Esophagus muscularis mucosa (tissue), 4 donors: Measurements from ENCODE around the gene LEUTX. TPM values are rescaled to one million over a fixed set of nuclear protein-coding genes. Genes with fewer than 3 reads are reported as not detected.
"Not testable (repeated sequence)": the region's sequence is repeated elsewhere in the genome, so short reads cannot be mapped to it uniquely, and the experiment has no call there.

Experiments
- DNase-seq: peaks from one replicate; pipeline ENCODE4 v3.0.0-alpha.2; 2017; ENCODE audit errors: extremely low spot score
- H3K27ac ChIP-seq, 4 donors: fragments of 200-600 bp; sonication (generic); replicated peaks in 1 of 4; 1 replicate in 3 of 4; 2 replicates in 1 of 4; pipeline ENCODE4 v1.5.1; 2016 to 2019; ENCODE audit warnings: mild to moderate bottlenecking in 1 of 4
- H3K27me3 ChIP-seq, 4 donors: fragments of 200-600 bp; sonication (generic); one replicate each; pipeline versions ENCODE4 v1.5.1 to v1.6.0; 2016 to 2019
- H3K36me3 ChIP-seq, 4 donors: fragments of 200-600 bp; sonication (generic); one replicate each; pipeline ENCODE4 v1.5.1; 2016 to 2019
- H3K4me1 ChIP-seq, 4 donors: fragments of 200-600 bp; sonication (generic); one replicate each; pipeline ENCODE4 v1.5.1; 2016 to 2019
- H3K4me3 ChIP-seq, 4 donors: fragments of 200-600 bp; sonication (generic); 1 replicate in 2 of 4; 2 replicates in 2 of 4; pipeline ENCODE4 v1.5.1; 2016 to 2019; ENCODE audit warnings: mild to moderate bottlenecking in 4 of 4, moderate library complexity in 1 of 4
- H3K9me3 ChIP-seq, 4 donors: fragments of 200-600 bp; sonication (generic); 1 replicate in 3 of 4; 2 replicates in 1 of 4; pipeline ENCODE4 v1.5.1; 2016 to 2019
- EP300 ChIP-seq: sonication (generic); formaldehyde crosslinking; IDR thresholded peaks from one replicate; pipeline ENCODE4 v1.6.1; 2017; ENCODE audit warnings: antibody characterized with exemption
- POLR2A ChIP-seq: fragments of 450-650 bp; IDR thresholded peaks from one replicate; pipeline ENCODE4 v1.6.1; 2017; ENCODE audit warnings: antibody characterized with exemption, moderate library complexity, mild to moderate bottlenecking, low read depth
- POLR2AphosphoS5 ChIP-seq, 2 donors: sonication (generic); formaldehyde crosslinking; IDR thresholded peaks; one replicate each; pipeline ENCODE4 v1.6.1; 2017; ENCODE audit warnings: antibody characterized with exemption in 2 of 2
- WGBS: methylation state at CpG from one replicate; pipeline ENCODE4 v1.1.5; 2018; 5-methylcytosine and 5-hydroxymethylcytosine counted together
- intact Hi-C: fragments of 100-400 bp; cut with DNase I; formaldehyde crosslinking; loops from one replicate; pipeline ENCODE4 v1.15.1; 2023
- total RNA-seq, 4 donors: library from RNA; depleted of rRNA; stranded (reverse); fragments of >200 nt; gene quantifications; one replicate each; pipeline versions ENCODE4 v1.1.0 to v1.2.1, GENCODE V29; 2016
- TF ChIP-seq, protein P1 (sequence below), 3 experiments: fragments of 200-600 bp in 2 of 3; fragments of 450-650 bp in 1 of 3; sonication (generic) in 2 of 3; IDR thresholded peaks; one replicate each; pipeline ENCODE4 v1.5.1; 2017 to 2019; ENCODE audit warnings: antibody characterized with exemption in 3 of 3, mild to moderate bottlenecking in 2 of 3, moderate library complexity in 1 of 3

The LEUTX gene
- total RNA-seq, 4 donors from 2014 or later = not detected

DNA sequence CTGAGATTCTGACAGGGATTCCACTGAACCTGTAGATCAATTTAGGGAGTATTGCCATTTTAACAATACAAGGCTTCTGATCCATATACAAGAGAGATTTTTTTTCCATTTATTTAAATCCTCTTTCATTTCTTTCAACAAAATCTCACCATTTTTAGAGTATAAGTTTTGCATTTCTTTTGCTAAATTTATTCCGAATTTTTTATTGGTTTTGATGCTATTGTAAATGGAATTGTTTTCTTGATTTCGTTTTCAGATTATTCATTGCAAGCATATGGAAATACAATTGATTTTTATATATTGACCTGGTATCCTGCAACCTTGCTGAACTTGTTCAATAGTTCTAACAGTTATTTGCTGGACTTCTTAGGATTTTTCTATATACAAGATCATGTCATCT is 18.4 kb downstream of the LEUTX start:
- H3K27ac ChIP-seq = no peak overlapping the region
- no peaks in the 10 kb centered on the region for H3K9me3 ChIP-seq
- peaks cover 0 to 5% (median 0%) of the 10 kb centered on the region in 4 donors for H3K27me3 ChIP-seq
- H3K36me3 ChIP-seq = no peaks in the 10 kb centered on the region
- intact Hi-C loops = loop anchor here (5.0 kb wide), 1 partner anchor 425 kb away; no protein-coding TSS in a partner anchor
- no peak overlapping the region for H3K4me3 ChIP-seq
- TF ChIP-seq, protein P1, sequence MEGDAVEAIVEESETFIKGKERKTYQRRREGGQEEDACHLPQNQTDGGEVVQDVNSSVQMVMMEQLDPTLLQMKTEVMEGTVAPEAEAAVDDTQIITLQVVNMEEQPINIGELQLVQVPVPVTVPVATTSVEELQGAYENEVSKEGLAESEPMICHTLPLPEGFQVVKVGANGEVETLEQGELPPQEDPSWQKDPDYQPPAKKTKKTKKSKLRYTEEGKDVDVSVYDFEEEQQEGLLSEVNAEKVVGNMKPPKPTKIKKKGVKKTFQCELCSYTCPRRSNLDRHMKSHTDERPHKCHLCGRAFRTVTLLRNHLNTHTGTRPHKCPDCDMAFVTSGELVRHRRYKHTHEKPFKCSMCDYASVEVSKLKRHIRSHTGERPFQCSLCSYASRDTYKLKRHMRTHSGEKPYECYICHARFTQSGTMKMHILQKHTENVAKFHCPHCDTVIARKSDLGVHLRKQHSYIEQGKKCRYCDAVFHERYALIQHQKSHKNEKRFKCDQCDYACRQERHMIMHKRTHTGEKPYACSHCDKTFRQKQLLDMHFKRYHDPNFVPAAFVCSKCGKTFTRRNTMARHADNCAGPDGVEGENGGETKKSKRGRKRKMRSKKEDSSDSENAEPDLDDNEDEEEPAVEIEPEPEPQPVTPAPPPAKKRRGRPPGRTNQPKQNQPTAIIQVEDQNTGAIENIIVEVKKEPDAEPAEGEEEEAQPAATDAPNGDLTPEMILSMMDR (IDR thresholded peaks at IDR 0.05) = no peak
- TF ChIP-seq POLR2A (no peak), POLR2AphosphoS5 (IDR thresholded peaks at IDR 0.05) (no peak), EP300 (no peak)
- 59% methylated on average over 2 of the region's 2 CpGs for WGBS
- DNase-seq = no peak
- peaks cover 0 to 6% (median 3%) of the 10 kb centered on the region in 4 donors for H3K4me1 ChIP-seq

DNA sequence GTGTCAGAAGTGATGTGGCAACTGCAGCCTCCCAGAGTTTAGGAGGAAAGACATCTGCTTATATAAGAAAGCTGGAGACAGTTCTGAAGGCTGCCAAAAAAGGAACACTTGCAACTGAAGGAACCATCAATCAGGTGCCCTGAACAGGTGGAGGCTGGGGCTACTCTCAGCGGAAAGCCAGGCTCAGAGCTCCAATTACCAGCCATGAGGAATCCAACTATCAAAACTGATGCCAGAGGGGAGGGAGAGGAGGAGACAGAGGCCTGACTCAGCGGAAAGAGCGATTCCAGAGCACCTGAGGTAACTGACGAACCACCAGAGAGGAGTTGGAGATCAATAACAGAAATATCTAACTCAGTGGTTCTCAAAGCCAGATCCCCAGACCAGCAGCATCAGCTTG is 24.3 kb downstream of the LEUTX start:
- no peak for DNase-seq
- no peaks in the 10 kb centered on the region for H3K9me3 ChIP-seq
- peaks cover 0 to 7% (median 6%) of the 10 kb centered on the region in 4 donors for H3K4me1 ChIP-seq
- intact Hi-C loops = no loop called here
- TF ChIP-seq POLR2A (no peak), POLR2AphosphoS5 (IDR thresholded peaks at IDR 0.05) (no peak), EP300 (no peak)
- TF ChIP-seq, protein P1 (IDR thresholded peaks at IDR 0.05) = no peak
- no peak overlapping the region for H3K4me3 ChIP-seq
- no peaks in the 10 kb centered on the region for H3K36me3 ChIP-seq
- H3K27ac ChIP-seq = no peak overlapping the region
- H3K27me3 ChIP-seq = peaks cover 0 to 5% (median 0%) of the 10 kb centered on the region in 4 donors
- 13% methylated on average over 4 of the region's 4 CpGs for WGBS

DNA sequence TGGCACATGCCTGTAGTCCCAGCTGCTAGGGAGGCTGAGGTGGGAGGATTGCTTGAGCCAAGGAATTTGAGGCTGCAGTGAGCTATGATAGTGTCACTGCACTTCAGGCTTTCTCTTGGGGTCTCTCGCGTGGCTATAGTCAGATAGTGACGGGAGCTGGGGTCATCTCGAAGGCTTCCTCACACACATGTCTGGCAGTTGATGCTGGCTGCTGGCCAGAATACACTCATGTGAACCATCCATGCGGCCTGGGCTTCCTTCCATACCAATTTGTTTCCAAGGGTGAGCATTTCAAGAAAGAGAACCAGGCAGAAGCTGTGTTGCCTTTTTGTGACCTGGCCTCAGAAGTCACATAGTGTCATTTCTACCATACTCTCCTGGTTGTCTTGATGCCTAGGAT is 26.4 kb downstream of the LEUTX start:
- intact Hi-C loops = no loop called here
- Histone ChIP-seq H3K4me3 (no peak overlapping the region), H3K9me3 (no peaks in the 10 kb centered on the region), H3K27me3 (peaks cover 0 to 5% (median 0%) of the 10 kb centered on the region in 4 donors), H3K27ac (no peak overlapping the region), H3K36me3 (no peaks in the 10 kb centered on the region), H3K4me1 (peaks cover 0 to 7% (median 6%) of the 10 kb centered on the region in 4 donors)
- peak; percentile 17 for DNase-seq
- TF ChIP-seq POLR2A (no peak), EP300 (no peak), POLR2AphosphoS5 (IDR thresholded peaks at IDR 0.05) (no peak)
- TF ChIP-seq, protein P1 (IDR thresholded peaks at IDR 0.05) = no peak
- WGBS = 52% methylated on average over 5 of the region's 5 CpGs

- Histone ChIP-seq H3K27me3 (peaks cover 0 to 5% (median 0%) of the 10 kb centered on the region in 4 donors), H3K4me1 (peaks cover 0 to 5% (median 3%) of the 10 kb centered on the region in 4 donors), H3K9me3 (no peaks in the 10 kb centered on the region), H3K4me3 (no peak overlapping the region), H3K27ac (no peak overlapping the region), H3K36me3 (no peaks in the 10 kb centered on the region)
- intact Hi-C loops = no loop called here
- DNase-seq = peak; percentile 10
- WGBS = 73% methylated on average over 5 of the region's 5 CpGs
- no peak for TF ChIP-seq EP300
- TF ChIP-seq POLR2A = no peak
- no peak for TF ChIP-seq POLR2AphosphoS5 (IDR thresholded peaks at IDR 0.05)
- TF ChIP-seq, protein P1 (IDR thresholded peaks at IDR 0.05) = no peak
Observed at GRCh38 chr19:39807846-39808364, 29.3 kb downstream of the LEUTX start.

- WGBS = 91% methylated on average over 7 of the region's 7 CpGs
- H3K9me3 ChIP-seq, H3K4me1 ChIP-seq, H3K4me3 ChIP-seq, intact Hi-C loops, H3K27me3 ChIP-seq, H3K27ac ChIP-seq, H3K36me3 ChIP-seq: not testable (repeated sequence)
- peak; percentile 47 for DNase-seq
Observed at GRCh38 chr19:39808688-39809087, 30.0 kb downstream of the LEUTX start.
